Activated CD4-positive, alpha-beta T cell treated with anti-CD3 and anti-CD28 coated beads, Interleukin-2, Interleukin-4, amounts not matched to agents 100 ng/mL and 50 ng/mL, durations not matched to agents 16 hours and 8 hours (primary cell): ENCODE results near the gene CMTR1.

Experiments
- DNase-seq: peaks from one replicate; pipeline ENCODE4 v3.0.0-alpha.2; 2020; ENCODE audit warnings: low spot score

CMTR1 gene

GRCh38 chr6:37514321-37514771 lies 81.3 kb downstream of the CMTR1 start:
- peak; percentile 66 for DNase-seq

- no peak for DNase-seq
Measured at GRCh38 chr6:37514837-37515236, 81.8 kb downstream of the CMTR1 start.

GRCh38 chr6:37515712-37516075 lies 82.7 kb downstream of the CMTR1 start:
- peak; percentile 17 for DNase-seq

- peak; percentile 95 for DNase-seq
Measured at GRCh38 chr6:37516076-37516919, 83.3 kb downstream of the CMTR1 start.

- no peak for DNase-seq
Measured at GRCh38 chr6:37516920-37517405, 83.9 kb downstream of the CMTR1 start.

GRCh38 chr6:37517411-37517812 lies 84.4 kb downstream of the CMTR1 start:
- DNase-seq, result peak; percentile 92

- DNase-seq, result no peak
Measured at GRCh38 chr6:37518116-37518515, 85.1 kb downstream of the CMTR1 start.

GRCh38 chr6:37519461-37519860 lies 86.4 kb downstream of the CMTR1 start:
- DNase-seq, result no peak

- no peak for DNase-seq
Measured at GRCh38 chr6:37520926-37521325, 87.9 kb downstream of the CMTR1 start.

- no peak for DNase-seq
Measured at GRCh38 chr6:37521674-37522073, 88.7 kb downstream of the CMTR1 start.

- DNase-seq, result no peak
Measured at GRCh38 chr6:37522836-37523235, 89.8 kb downstream of the CMTR1 start.

GRCh38 chr6:37523412-37523811 lies 90.4 kb downstream of the CMTR1 start:
- DNase-seq, result no peak

GRCh38 chr6:37524025-37524969 lies 91.3 kb downstream of the CMTR1 start:
- no peak for DNase-seq

- DNase-seq, result no peak
Measured at GRCh38 chr6:37524970-37525318, 91.9 kb downstream of the CMTR1 start.

GRCh38 chr6:37525460-37526357 lies 92.7 kb downstream of the CMTR1 start:
- no peak for DNase-seq

GRCh38 chr6:37528541-37528940 lies 95.5 kb downstream of the CMTR1 start:
- DNase-seq, result no peak

- DNase-seq, result no peak
Measured at GRCh38 chr6:37530297-37530696, 97.3 kb downstream of the CMTR1 start.

- DNase-seq, result no peak
Measured at GRCh38 chr6:37531026-37531425, 98.0 kb downstream of the CMTR1 start.
